ENCODE data around the gene DNAJC8.
A peak's percentile ranks its signal among the peaks of the same experiment; 100 is the strongest.

DNAJC8 gene

GRCh38 chr1:28194326-28195035 is 38.3 kb downstream of the DNAJC8 start:
- no peaks in the 10 kb centered on the region for H3K79me1 ChIP-seq (ENCODE audit: low read depth, low read length)
- no peak overlapping the region for H4K8ac ChIP-seq (ENCODE audit: low read depth, low read length)
- H3K9me3 ChIP-seq (replicated peaks in 1 of 2; ENCODE audit: control insufficient read depth in 2 of 2, insufficient read depth in 1 of 2, low read depth in 1 of 2, low read length in 2 of 2): no peaks in the 10 kb centered on the region
- H4K91ac ChIP-seq (ENCODE audit: low read depth, low read length, poor library complexity): no peak overlapping the region
- WGBS, 2 donors (ENCODE audit: extremely low coverage in 2 of 2, insufficient read length in 2 of 2, insufficient replicate concordance in 1 of 2): no CpG with 5 or more reads among the region's 8 CpGs
- H2AFZ ChIP-seq (ENCODE audit: low read length): no peak overlapping the region
- no peak overlapping the region for H3K27ac ChIP-seq (replicated peaks; ENCODE audit: low read length)
- no peak overlapping the region for H2BK15ac ChIP-seq (ENCODE audit: low read length)
- H3K4me1 ChIP-seq (ENCODE audit: control insufficient read depth in 2 of 2, insufficient read depth in 1 of 2, low read depth in 1 of 2, low read length in 2 of 2): peaks cover 0 to 14% of the 10 kb centered on the region in 2 donors
- H3K9ac ChIP-seq (ENCODE audit: low read depth, low read length, poor library complexity): no peak overlapping the region
- H3K14ac ChIP-seq (ENCODE audit: low read length): no peak overlapping the region
- H3K23ac ChIP-seq (ENCODE audit: low read depth, low read length, poor library complexity): no peak overlapping the region
- H3K36me3 ChIP-seq (replicated peaks in 1 of 2; ENCODE audit: control insufficient read depth in 2 of 2, insufficient read depth in 2 of 2, low read length in 2 of 2): peaks cover 5 to 10% of the 10 kb centered on the region in 2 donors
- no peak overlapping the region for H3K18ac ChIP-seq (ENCODE audit: low read length)
- no peak for DNase-seq (ENCODE audit: low spot score)
- no peaks in the 10 kb centered on the region for H3K27me3 ChIP-seq (ENCODE audit: control insufficient read depth in 3 of 3, insufficient read depth in 3 of 3, low read depth in 1 of 3, low read length in 3 of 3)
- no peak overlapping the region for H2AK5ac ChIP-seq (ENCODE audit: low read depth, low read length)
- no peak overlapping the region for H2BK5ac ChIP-seq (ENCODE audit: low read length)
- no peak overlapping the region for H2BK120ac ChIP-seq (ENCODE audit: low read depth, low read length)
- no peak overlapping the region for H3K4me2 ChIP-seq (ENCODE audit: insufficient read depth, low read length, poor library complexity, severe bottlenecking)
- no peak overlapping the region for H3K4ac ChIP-seq (ENCODE audit: low read length)
- peak overlapping the region; percentile 42 for H2BK12ac ChIP-seq (ENCODE audit: low read length)
- no peak overlapping the region for H3K4me3 ChIP-seq (ENCODE audit: low read length in 2 of 2)

DNA sequence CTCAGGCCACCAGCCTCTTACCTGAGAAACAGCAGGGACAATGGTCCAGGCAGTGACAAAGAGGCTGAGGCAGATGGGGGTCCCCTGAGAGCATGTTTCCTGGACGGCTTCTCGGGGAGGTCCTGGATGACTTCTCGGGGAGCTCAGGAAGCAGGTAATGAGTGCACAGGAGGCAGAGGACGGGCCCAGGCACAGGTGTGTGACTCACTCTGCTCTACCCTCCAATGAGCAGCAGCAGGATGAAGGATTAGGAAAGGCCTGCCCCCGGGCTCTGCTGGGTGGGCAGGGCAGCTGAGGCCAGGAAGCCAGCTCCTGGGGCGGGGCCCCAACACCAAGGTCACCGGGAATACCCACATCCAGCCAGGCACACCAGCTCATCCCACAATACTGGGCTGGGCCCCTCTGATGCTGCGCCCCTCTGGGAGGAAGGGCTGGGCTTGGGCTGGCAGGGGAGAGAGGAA is 39.1 kb downstream of the DNAJC8 start:
- H2BK120ac ChIP-seq (ENCODE audit: low read depth, low read length): no peak overlapping the region
- no CpG with 5 or more reads among the region's 8 CpGs for WGBS, 2 donors (ENCODE audit: extremely low coverage in 2 of 2, insufficient read length in 2 of 2, insufficient replicate concordance in 1 of 2)
- DNase-seq (ENCODE audit: low spot score): no peak

DNA sequence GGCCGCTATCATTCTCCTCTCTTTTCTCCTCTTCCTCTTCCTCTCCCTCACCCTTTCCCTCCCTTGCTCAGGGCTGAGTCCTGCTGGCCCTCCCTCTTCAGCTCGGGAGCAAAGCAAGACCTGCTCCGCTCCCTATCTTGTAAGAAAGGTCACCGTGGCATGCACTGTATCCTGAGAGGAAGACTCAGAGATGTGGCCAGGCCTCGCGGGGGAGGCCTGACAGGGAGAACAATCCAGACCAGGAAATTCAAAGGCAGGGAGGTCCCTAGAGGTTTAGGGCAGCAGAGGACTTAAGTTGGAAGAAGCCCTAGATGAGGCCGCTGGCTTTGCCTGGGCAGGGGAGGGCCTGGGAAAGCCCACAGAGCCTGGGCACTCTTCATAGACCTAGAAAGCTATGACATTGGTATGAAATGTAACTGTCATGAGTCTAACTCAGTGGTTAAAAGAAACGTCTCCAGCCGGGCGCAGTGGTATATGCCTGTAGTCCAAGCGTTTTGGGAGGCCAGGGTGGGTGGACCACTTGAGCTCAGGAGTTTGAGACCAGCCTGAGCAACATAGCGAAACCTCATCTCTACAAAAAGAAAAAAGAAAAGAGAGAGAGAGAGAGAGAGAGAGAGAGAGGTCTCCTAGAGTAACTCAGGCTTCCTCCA is 41.7 kb downstream of the DNAJC8 start:
- no peak overlapping the region for H3K14ac ChIP-seq (ENCODE audit: low read length)
- peak overlapping the region; percentile 58 for H3K18ac ChIP-seq (ENCODE audit: low read length)
- peaks cover 0 to 6% of the 10 kb centered on the region in 2 donors for H3K4me1 ChIP-seq (ENCODE audit: control insufficient read depth in 2 of 2, insufficient read depth in 1 of 2, low read depth in 1 of 2, low read length in 2 of 2)
- H3K9ac ChIP-seq (ENCODE audit: low read depth, low read length, poor library complexity): no peak overlapping the region
- H2AK5ac ChIP-seq (ENCODE audit: low read depth, low read length): no peak overlapping the region
- H2BK15ac ChIP-seq (ENCODE audit: low read length): no peak overlapping the region
- no peak overlapping the region for H2BK5ac ChIP-seq (ENCODE audit: low read length)
- no peak overlapping the region for H2BK120ac ChIP-seq (ENCODE audit: low read depth, low read length)
- WGBS, 2 donors (ENCODE audit: extremely low coverage in 2 of 2, insufficient read length in 2 of 2, insufficient replicate concordance in 1 of 2): no CpG with 5 or more reads among the region's 12 CpGs
- no peak overlapping the region for H3K27ac ChIP-seq (replicated peaks; ENCODE audit: low read length)
- H3K4me2 ChIP-seq (ENCODE audit: insufficient read depth, low read length, poor library complexity, severe bottlenecking): no peak overlapping the region
- no peak overlapping the region for H3K4me3 ChIP-seq (ENCODE audit: low read length in 2 of 2)
- H3K79me1 ChIP-seq (ENCODE audit: low read depth, low read length): no peaks in the 10 kb centered on the region
- H4K8ac ChIP-seq (ENCODE audit: low read depth, low read length): no peak overlapping the region
- peak overlapping the region; percentile 67 for H3K23ac ChIP-seq (ENCODE audit: low read depth, low read length, poor library complexity)
- no peaks in the 10 kb centered on the region for H3K27me3 ChIP-seq (ENCODE audit: control insufficient read depth in 3 of 3, insufficient read depth in 3 of 3, low read depth in 1 of 3, low read length in 3 of 3)
- DNase-seq (ENCODE audit: low spot score): no peak
- H2BK12ac ChIP-seq (ENCODE audit: low read length): no peak overlapping the region
- no peak overlapping the region for H4K91ac ChIP-seq (ENCODE audit: low read depth, low read length, poor library complexity)
- peak overlapping the region; percentile 80 for H2AFZ ChIP-seq (ENCODE audit: low read length)
- no peaks in the 10 kb centered on the region for H3K9me3 ChIP-seq (replicated peaks in 1 of 2; ENCODE audit: control insufficient read depth in 2 of 2, insufficient read depth in 1 of 2, low read depth in 1 of 2, low read length in 2 of 2)
- no peak overlapping the region for H3K4ac ChIP-seq (ENCODE audit: low read length)
- no peaks in the 10 kb centered on the region for H3K36me3 ChIP-seq (replicated peaks in 1 of 2; ENCODE audit: control insufficient read depth in 2 of 2, insufficient read depth in 2 of 2, low read length in 2 of 2)

More for the DNA sequence above, 39.1 kb downstream of the DNAJC8 start:
- H2BK5ac ChIP-seq (ENCODE audit: low read length): no peak overlapping the region
- no peak overlapping the region for H3K9ac ChIP-seq (ENCODE audit: low read depth, low read length, poor library complexity)
- H3K9me3 ChIP-seq (replicated peaks in 1 of 2; ENCODE audit: control insufficient read depth in 2 of 2, insufficient read depth in 1 of 2, low read depth in 1 of 2, low read length in 2 of 2): no peaks in the 10 kb centered on the region
- H3K23ac ChIP-seq (ENCODE audit: low read depth, low read length, poor library complexity): no peak overlapping the region
- H3K18ac ChIP-seq (ENCODE audit: low read length): peak overlapping the region; percentile 84
- H3K4me2 ChIP-seq (ENCODE audit: insufficient read depth, low read length, poor library complexity, severe bottlenecking): no peak overlapping the region
- no peak overlapping the region for H2AK5ac ChIP-seq (ENCODE audit: low read depth, low read length)
- no peaks in the 10 kb centered on the region for H3K79me1 ChIP-seq (ENCODE audit: low read depth, low read length)
- no peak overlapping the region for H2BK15ac ChIP-seq (ENCODE audit: low read length)
- H3K36me3 ChIP-seq (replicated peaks in 1 of 2; ENCODE audit: control insufficient read depth in 2 of 2, insufficient read depth in 2 of 2, low read length in 2 of 2): peaks cover 0 to 3% of the 10 kb centered on the region in 2 donors
- no peak overlapping the region for H3K27ac ChIP-seq (replicated peaks; ENCODE audit: low read length)
- H3K27me3 ChIP-seq (ENCODE audit: control insufficient read depth in 3 of 3, insufficient read depth in 3 of 3, low read depth in 1 of 3, low read length in 3 of 3): no peaks in the 10 kb centered on the region
- H2BK12ac ChIP-seq (ENCODE audit: low read length): peak overlapping the region; percentile 42
- no peak overlapping the region for H3K4ac ChIP-seq (ENCODE audit: low read length)
- H3K4me1 ChIP-seq (ENCODE audit: control insufficient read depth in 2 of 2, insufficient read depth in 1 of 2, low read depth in 1 of 2, low read length in 2 of 2): peaks cover 0 to 14% of the 10 kb centered on the region in 2 donors
- no peak overlapping the region for H4K8ac ChIP-seq (ENCODE audit: low read depth, low read length)
- no peak overlapping the region for H3K4me3 ChIP-seq (ENCODE audit: low read length in 2 of 2)
- no peak overlapping the region for H4K91ac ChIP-seq (ENCODE audit: low read depth, low read length, poor library complexity)
- no peak overlapping the region for H3K14ac ChIP-seq (ENCODE audit: low read length)
- H2AFZ ChIP-seq (ENCODE audit: low read length): no peak overlapping the region

- Histone ChIP-seq H4K8ac (ENCODE audit: low read depth, low read length) (no peak overlapping the region), H2BK12ac (ENCODE audit: low read length) (no peak overlapping the region), H3K36me3 (replicated peaks in 1 of 2; ENCODE audit: control insufficient read depth in 2 of 2, insufficient read depth in 2 of 2, low read length in 2 of 2) (no peaks in the 10 kb centered on the region), H3K27me3 (ENCODE audit: control insufficient read depth in 3 of 3, insufficient read depth in 3 of 3, low read depth in 1 of 3, low read length in 3 of 3) (no peaks in the 10 kb centered on the region), H2BK5ac (ENCODE audit: low read length) (no peak overlapping the region), H3K18ac (ENCODE audit: low read length) (peak overlapping the region; percentile 58), H3K27ac (replicated peaks; ENCODE audit: low read length) (no peak overlapping the region), H2BK120ac (ENCODE audit: low read depth, low read length) (no peak overlapping the region), H3K9me3 (replicated peaks in 1 of 2; ENCODE audit: control insufficient read depth in 2 of 2, insufficient read depth in 1 of 2, low read depth in 1 of 2, low read length in 2 of 2) (no peaks in the 10 kb centered on the region), H3K79me1 (ENCODE audit: low read depth, low read length) (no peaks in the 10 kb centered on the region), H3K4me3 (ENCODE audit: low read length in 2 of 2) (no peak overlapping the region), H3K14ac (ENCODE audit: low read length) (no peak overlapping the region), H4K91ac (ENCODE audit: low read depth, low read length, poor library complexity) (no peak overlapping the region), H3K23ac (ENCODE audit: low read depth, low read length, poor library complexity) (peak overlapping the region; percentile 67), H2AK5ac (ENCODE audit: low read depth, low read length) (no peak overlapping the region), H3K4me2 (ENCODE audit: insufficient read depth, low read length, poor library complexity, severe bottlenecking) (no peak overlapping the region), H2BK15ac (ENCODE audit: low read length) (no peak overlapping the region), H3K4me1 (ENCODE audit: control insufficient read depth in 2 of 2, insufficient read depth in 1 of 2, low read depth in 1 of 2, low read length in 2 of 2) (peaks cover 0 to 3% of the 10 kb centered on the region in 2 donors), H3K4ac (ENCODE audit: low read length) (no peak overlapping the region), H3K9ac (ENCODE audit: low read depth, low read length, poor library complexity) (no peak overlapping the region), H2AFZ (ENCODE audit: low read length) (peak overlapping the region; percentile 80)
- no peak for DNase-seq (ENCODE audit: low spot score)
- WGBS, 2 donors (ENCODE audit: extremely low coverage in 2 of 2, insufficient read length in 2 of 2, insufficient replicate concordance in 1 of 2): no CpG with 5 or more reads among the region's 3 CpGs
Observed at GRCh38 chr1:28190337-28190979, 42.4 kb downstream of the DNAJC8 start.
